Breast epithelium (tissue), 4 donors: ENCODE results near the gene TGM3. TPM values are rescaled to one million over a fixed set of nuclear protein-coding genes. Genes with fewer than 3 reads are reported as not detected.

ENCODE experiments used
- DNase-seq, 2 donors: peaks; one replicate each; pipeline ENCODE4 v3.0.0-alpha.2; 2019; ENCODE audit warnings: low spot score in 2 of 2
- H3K27ac ChIP-seq, 2 donors: fragments of 200-600 bp; sonication (generic) in 1 of 2; one replicate each; pipeline ENCODE4 v1.5.1; 2016 to 2019; ENCODE audit warnings: mild to moderate bottlenecking in 1 of 2
- H3K27me3 ChIP-seq, 2 donors: fragments of 200-600 bp; sonication (generic) in 1 of 2; one replicate each; pipeline versions ENCODE4 v1.5.1 to v1.6.0; 2017 to 2019; ENCODE audit warnings: control low read depth in 1 of 2, mild to moderate bottlenecking in 1 of 2
- H3K36me3 ChIP-seq: fragments of 200-600 bp; one replicate; pipeline ENCODE4 v1.5.1; 2019
- H3K4me1 ChIP-seq, 2 donors: fragments of 200-600 bp; sonication (generic); one replicate each; pipeline ENCODE4 v1.5.1; 2016 to 2019; ENCODE audit warnings: control low read depth in 1 of 2
- H3K4me3 ChIP-seq, 3 donors: fragments of 200-600 bp; sonication (generic); 1 replicate in 2 of 3; 2 replicates in 1 of 3; pipeline ENCODE4 v1.5.1; 2016 to 2019; ENCODE audit warnings: mild to moderate bottlenecking in 3 of 3, moderate library complexity in 2 of 3
- H3K9me3 ChIP-seq, 2 donors: fragments of 200-600 bp; sonication (generic) in 1 of 2; one replicate each; pipeline ENCODE4 v1.5.1; 2016 to 2019; ENCODE audit warnings: control low read depth in 1 of 2
- POLR2A ChIP-seq: fragments of 450-650 bp; IDR thresholded peaks from one replicate; pipeline ENCODE4 v1.6.1; 2016; ENCODE audit warnings: antibody characterized with exemption, mild to moderate bottlenecking, moderate library complexity
- POLR2AphosphoS5 ChIP-seq, 3 donors: sonication (generic); formaldehyde crosslinking; IDR thresholded peaks; one replicate each; pipeline ENCODE4 v1.6.1; 2017; ENCODE audit warnings: antibody characterized with exemption in 3 of 3
- intact Hi-C: fragments of 100-400 bp; cut with DNase I; formaldehyde crosslinking; loops from one replicate; pipeline ENCODE4 v1.15.1; 2023; ENCODE audit warnings: low total_unique reads
- total RNA-seq, 3 donors: library from RNA; depleted of rRNA; stranded (reverse); fragments of >200 nt; gene quantifications; one replicate each; pipeline ENCODE4 v1.1.0, GENCODE V29; 2016
- TF ChIP-seq, protein P1 (sequence below), 3 donors: fragments of 450-650 bp; IDR thresholded peaks; one replicate each; pipeline ENCODE4 v1.5.1; 2016 to 2017; ENCODE audit warnings: antibody characterized with exemption in 3 of 3, mild to moderate bottlenecking in 3 of 3, moderate library complexity in 3 of 3

TGM3 gene
- total RNA-seq, 3 donors from 2014 or later = not detected

DNA sequence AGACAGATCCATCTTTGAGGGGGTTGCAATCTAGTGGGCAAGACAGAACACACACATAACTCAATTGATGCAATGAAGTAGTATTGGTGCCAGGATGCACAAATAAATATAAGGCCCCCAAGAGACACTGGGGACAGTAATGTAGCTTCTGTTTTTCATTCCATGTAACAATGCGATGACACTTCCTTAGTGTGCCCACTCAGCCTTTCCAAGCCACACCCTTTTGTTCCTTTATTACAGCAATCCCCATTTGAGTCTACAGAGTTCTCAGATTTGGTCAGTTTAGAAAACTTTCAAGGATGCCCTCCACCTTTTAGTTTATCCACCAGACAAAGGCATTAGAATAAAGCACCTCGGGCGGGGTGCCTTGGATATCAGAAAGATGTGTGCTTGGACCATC is 15.5 kb downstream of the TGM3 start:
- Histone ChIP-seq H3K27me3 (no peaks in the 10 kb centered on the region), H3K4me1 (no peaks in the 10 kb centered on the region), H3K27ac (no peak overlapping the region), H3K4me3 (no peak overlapping the region), H3K36me3 (no peaks in the 10 kb centered on the region), H3K9me3 (no peaks in the 10 kb centered on the region)
- no peak for DNase-seq
- intact Hi-C loops = no loop called here
- TF ChIP-seq, protein P1, sequence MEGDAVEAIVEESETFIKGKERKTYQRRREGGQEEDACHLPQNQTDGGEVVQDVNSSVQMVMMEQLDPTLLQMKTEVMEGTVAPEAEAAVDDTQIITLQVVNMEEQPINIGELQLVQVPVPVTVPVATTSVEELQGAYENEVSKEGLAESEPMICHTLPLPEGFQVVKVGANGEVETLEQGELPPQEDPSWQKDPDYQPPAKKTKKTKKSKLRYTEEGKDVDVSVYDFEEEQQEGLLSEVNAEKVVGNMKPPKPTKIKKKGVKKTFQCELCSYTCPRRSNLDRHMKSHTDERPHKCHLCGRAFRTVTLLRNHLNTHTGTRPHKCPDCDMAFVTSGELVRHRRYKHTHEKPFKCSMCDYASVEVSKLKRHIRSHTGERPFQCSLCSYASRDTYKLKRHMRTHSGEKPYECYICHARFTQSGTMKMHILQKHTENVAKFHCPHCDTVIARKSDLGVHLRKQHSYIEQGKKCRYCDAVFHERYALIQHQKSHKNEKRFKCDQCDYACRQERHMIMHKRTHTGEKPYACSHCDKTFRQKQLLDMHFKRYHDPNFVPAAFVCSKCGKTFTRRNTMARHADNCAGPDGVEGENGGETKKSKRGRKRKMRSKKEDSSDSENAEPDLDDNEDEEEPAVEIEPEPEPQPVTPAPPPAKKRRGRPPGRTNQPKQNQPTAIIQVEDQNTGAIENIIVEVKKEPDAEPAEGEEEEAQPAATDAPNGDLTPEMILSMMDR (IDR thresholded peaks at IDR 0.05) = no peak

DNA sequence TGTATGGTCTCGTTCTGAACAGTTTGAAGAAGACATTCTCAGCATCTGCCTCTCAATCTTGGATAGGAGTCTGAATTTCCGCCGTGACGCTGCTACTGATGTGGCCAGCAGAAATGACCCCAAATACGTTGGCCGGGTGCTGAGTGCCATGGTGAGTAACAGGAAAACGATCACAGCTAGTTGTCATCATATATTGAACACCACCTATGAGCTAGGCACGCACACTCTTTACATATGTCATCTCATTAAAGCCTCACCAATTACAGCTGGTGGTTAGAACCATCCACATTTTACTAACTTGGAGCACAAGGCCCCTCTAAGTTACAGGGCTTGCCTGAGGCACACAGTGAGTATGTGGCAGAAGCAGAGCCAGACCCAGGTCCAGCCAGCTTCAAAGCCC is 17.1 kb downstream of the TGM3 start:
- TF ChIP-seq POLR2A (no peak), POLR2AphosphoS5 (IDR thresholded peaks at IDR 0.05) (no peak)
- TF ChIP-seq, protein P1 (IDR thresholded peaks at IDR 0.05) = no peak
- no peaks in the 10 kb centered on the region for H3K36me3 ChIP-seq
- no peaks in the 10 kb centered on the region for H3K27me3 ChIP-seq
- intact Hi-C loops = no loop called here
- no peak overlapping the region for H3K27ac ChIP-seq
- H3K4me3 ChIP-seq = no peak overlapping the region
- no peaks in the 10 kb centered on the region for H3K9me3 ChIP-seq
- H3K4me1 ChIP-seq = no peaks in the 10 kb centered on the region
- DNase-seq = no peak

DNA sequence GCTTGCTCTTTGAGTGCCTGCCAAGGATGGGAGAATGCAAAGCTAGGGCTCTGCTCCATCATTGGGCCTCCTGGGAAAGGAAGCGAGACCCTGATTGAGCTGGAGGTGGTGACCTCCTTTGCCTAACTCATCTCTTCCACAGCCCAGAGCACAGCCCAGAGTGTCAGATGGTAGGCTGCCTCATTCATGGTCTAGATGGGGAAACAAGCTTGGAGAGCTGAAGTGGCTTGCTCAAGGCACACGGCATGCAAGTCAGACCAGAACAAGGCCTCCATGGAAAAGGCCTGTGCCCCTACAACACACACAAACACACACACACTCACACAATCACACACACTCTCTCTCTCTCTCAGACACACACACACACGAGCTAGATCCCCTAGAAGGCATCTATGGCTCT is 17.5 kb downstream of the TGM3 start:
- Histone ChIP-seq H3K27me3 (no peaks in the 10 kb centered on the region), H3K4me3 (no peak overlapping the region), H3K4me1 (no peaks in the 10 kb centered on the region), H3K9me3 (no peaks in the 10 kb centered on the region), H3K27ac (no peak overlapping the region), H3K36me3 (no peaks in the 10 kb centered on the region)
- intact Hi-C loops = no loop called here
- DNase-seq = no peak
- no peak for TF ChIP-seq POLR2AphosphoS5 (IDR thresholded peaks at IDR 0.05)
- no peak for TF ChIP-seq POLR2A

DNA sequence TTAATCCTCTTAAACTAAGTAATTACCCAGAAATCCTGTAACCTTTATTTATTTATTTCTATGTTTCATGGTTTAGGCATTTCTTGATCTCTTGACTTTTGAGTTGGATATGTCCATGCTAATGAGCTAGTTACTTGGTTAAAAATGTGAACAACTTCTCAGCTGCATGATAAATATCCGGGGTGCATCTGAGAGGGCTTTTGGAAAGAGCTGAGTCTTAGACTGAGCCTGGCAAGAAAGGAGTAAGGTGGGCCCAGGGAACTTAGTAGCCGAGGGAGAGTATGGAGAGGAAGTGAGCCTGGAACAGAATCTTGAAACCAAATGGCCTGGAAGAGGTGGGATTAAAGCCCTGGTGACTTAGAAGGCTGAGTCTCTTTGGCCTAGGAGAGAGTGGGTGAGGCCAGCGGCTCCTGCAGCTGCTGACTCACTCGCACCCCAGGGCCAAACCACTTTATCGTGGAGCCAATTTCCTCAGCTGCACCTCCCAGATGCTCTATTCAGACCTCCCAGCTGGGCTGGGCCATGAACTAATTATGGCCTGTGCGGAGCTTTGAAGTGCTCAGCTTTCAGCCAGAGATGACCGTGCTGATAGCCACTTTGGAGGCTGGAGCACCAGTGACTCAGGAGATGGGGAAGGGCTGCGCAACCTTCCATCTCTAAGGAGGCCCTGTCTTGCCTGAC is 19.1 kb downstream of the TGM3 start:
- DNase-seq = no peak
- H3K36me3 ChIP-seq = no peaks in the 10 kb centered on the region
- TF ChIP-seq, protein P1 (IDR thresholded peaks at IDR 0.05) = no peak
- TF ChIP-seq POLR2A (no peak), POLR2AphosphoS5 (IDR thresholded peaks at IDR 0.05) (peak in 1 of 3 donors; percentile 39)
- no peaks in the 10 kb centered on the region for H3K27me3 ChIP-seq
- no peaks in the 10 kb centered on the region for H3K4me1 ChIP-seq
- H3K27ac ChIP-seq = no peak overlapping the region
- intact Hi-C loops = no loop called here
- H3K9me3 ChIP-seq = no peaks in the 10 kb centered on the region
- no peak overlapping the region for H3K4me3 ChIP-seq

DNA sequence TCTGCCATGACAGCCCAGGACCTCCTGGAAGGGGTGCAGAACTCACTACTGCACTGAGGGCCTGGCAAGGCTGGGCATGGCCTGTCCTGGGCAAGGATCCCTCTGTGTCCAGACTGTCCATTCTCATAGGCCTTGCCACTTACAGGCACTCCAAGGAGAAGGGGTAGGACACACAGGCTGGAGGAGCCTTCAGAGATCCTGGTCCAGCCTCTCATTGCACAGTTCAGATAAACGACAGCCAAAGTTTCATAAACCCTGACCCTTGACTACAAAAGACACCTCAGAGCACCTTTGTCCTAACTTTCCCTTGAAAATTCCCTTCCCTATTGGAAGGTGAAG is 19.6 kb downstream of the TGM3 start:
- H3K4me3 ChIP-seq = no peak overlapping the region
- no peaks in the 10 kb centered on the region for H3K9me3 ChIP-seq
- intact Hi-C loops = no loop called here
- H3K4me1 ChIP-seq = no peaks in the 10 kb centered on the region
- no peaks in the 10 kb centered on the region for H3K36me3 ChIP-seq
- H3K27ac ChIP-seq = no peak overlapping the region
- no peak for TF ChIP-seq POLR2A
- TF ChIP-seq POLR2AphosphoS5 (IDR thresholded peaks at IDR 0.05) = peak in 1 of 3 donors; percentile 3
- no peak for DNase-seq
- H3K27me3 ChIP-seq = no peaks in the 10 kb centered on the region

DNA sequence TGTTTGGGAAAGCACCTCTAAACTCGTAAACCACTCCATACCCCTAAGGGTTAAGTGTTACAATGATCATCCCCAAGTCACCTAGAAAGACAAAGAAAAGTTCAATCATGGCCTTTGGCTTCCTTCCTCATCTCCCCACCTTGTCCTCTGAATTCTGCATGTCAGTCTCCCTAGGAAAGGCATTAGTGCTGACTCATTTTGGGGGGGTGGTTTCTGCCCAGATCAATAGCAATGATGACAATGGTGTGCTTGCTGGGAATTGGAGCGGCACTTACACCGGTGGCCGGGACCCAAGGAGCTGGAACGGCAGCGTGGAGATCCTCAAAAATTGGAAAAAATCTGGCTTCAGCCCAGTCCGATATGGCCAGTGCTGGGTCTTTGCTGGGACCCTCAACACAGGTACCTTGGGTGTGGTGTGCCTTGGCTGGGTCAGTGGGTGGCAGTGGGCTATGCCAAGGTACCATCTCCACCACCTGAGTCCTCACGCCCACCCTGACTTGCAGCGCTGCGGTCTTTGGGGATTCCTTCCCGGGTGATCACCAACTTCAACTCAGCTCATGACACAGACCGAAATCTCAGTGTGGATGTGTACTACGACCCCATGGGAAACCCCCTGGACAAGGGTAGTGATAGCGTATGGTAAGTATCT is 21.2 kb downstream of the TGM3 start:
- Histone ChIP-seq H3K27ac (no peak overlapping the region), H3K36me3 (no peaks in the 10 kb centered on the region), H3K4me1 (no peaks in the 10 kb centered on the region), H3K27me3 (no peaks in the 10 kb centered on the region), H3K4me3 (no peak overlapping the region), H3K9me3 (no peaks in the 10 kb centered on the region)
- DNase-seq = no peak
- intact Hi-C loops = no loop called here
- TF ChIP-seq POLR2AphosphoS5 (IDR thresholded peaks at IDR 0.05) (no peak), POLR2A (no peak)
- TF ChIP-seq, protein P1 (IDR thresholded peaks at IDR 0.05) = no peak
